Stimulated activated naive B cell treated with anti-CD40 and anti-IgM and Interleukin-4, amounts not matched to agents 10 μg/mL and 1 μg/mL and 100 μg/mL, for 72 hours (primary cell): ENCODE data around the gene ST8SIA6.
"Not testable (repeated sequence)": the region's sequence is repeated elsewhere in the genome, so short reads cannot be mapped to it uniquely, and the experiment has no call there.

Experiments used
- ATAC-seq, 2 donors: fragments of 150-1000 bp; cut with Tn5 transposase; replicated peaks; 2 replicates each; pipeline ENCODE4 v1.10.0; 2021; ENCODE audit warnings: moderate library complexity in 1 of 2
- DNase-seq: peaks from one replicate; pipeline ENCODE4 v3.0.0; 2021
- H3K27ac Mint-ChIP-seq: one replicate; pipeline ENCODE4 v1.8.0; 2022; ENCODE audit warnings: mild to moderate bottlenecking, mixed read lengths
- H3K27me3 Mint-ChIP-seq, 2 donors: one replicate each; pipeline ENCODE4 v1.8.0; 2022; ENCODE audit warnings: mixed read lengths in 2 of 2
- H3K36me3 Mint-ChIP-seq, 2 donors: one replicate each; pipeline ENCODE4 v1.8.0; 2022; ENCODE audit warnings: mixed read lengths in 2 of 2, mild to moderate bottlenecking in 1 of 2
- H3K4me1 Mint-ChIP-seq, 2 donors: one replicate each; pipeline ENCODE4 v1.8.0; 2022; ENCODE audit warnings: mixed read lengths in 2 of 2, mild to moderate bottlenecking in 1 of 2
- H3K4me3 Mint-ChIP-seq, 2 donors: one replicate each; pipeline ENCODE4 v1.8.0; 2022; ENCODE audit warnings: mild to moderate bottlenecking in 2 of 2, mixed read lengths in 2 of 2, moderate library complexity in 1 of 2
- H3K9me3 Mint-ChIP-seq, 2 donors: one replicate each; pipeline ENCODE4 v1.8.0; 2022; ENCODE audit warnings: mixed read lengths in 2 of 2, mild to moderate bottlenecking in 1 of 2

ST8SIA6 gene

DNA sequence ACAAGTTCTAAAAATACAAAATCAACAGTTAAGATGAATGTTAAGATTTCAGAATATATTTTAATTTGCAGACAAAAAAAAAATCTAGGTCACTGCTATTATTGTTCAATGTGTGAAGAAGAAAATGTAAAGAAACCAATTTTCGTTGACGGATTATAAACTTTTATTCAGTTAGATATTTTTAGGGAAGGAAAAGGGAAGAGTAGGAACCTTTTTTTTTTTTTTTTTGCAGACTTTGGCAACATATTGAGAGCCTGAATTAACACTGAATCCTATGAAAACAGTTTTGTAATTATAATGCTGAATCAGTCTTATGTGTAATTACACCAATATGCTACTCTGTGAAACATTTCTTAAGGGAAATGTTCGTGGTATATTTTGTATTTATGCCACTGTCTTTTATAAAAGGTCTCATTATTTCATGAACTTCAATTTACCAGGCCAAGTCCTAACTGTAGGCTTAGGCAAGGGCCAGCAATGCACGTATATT is 106.3 kb downstream of the ST8SIA6 start:
- Mint-ChIP-seq H3K4me3 (no peak overlapping the region), H3K9me3 (peaks cover 0 to 6% of the 10 kb centered on the region in 2 donors), H3K27me3 (peaks cover 9 to 17% of the 10 kb centered on the region in 2 donors), H3K4me1 (no peaks in the 10 kb centered on the region), H3K27ac (no peak overlapping the region), H3K36me3 (no peaks in the 10 kb centered on the region)
- DNase-seq (no peak), ATAC-seq (no peak)

GRCh38 chr10:17344206-17344605 is 110.2 kb downstream of the ST8SIA6 start:
- H3K36me3 Mint-ChIP-seq, result peaks cover 0 to 4% of the 10 kb centered on the region in 2 donors
- ATAC-seq (no peak), DNase-seq (no peak)
- no peak overlapping the region for H3K4me3 Mint-ChIP-seq
- H3K27ac Mint-ChIP-seq, result no peak overlapping the region
- H3K4me1 Mint-ChIP-seq, result no peaks in the 10 kb centered on the region
- peaks cover 11 to 15% of the 10 kb centered on the region in 2 donors for H3K9me3 Mint-ChIP-seq
- H3K27me3 Mint-ChIP-seq, result peaks cover 12 to 18% of the 10 kb centered on the region in 2 donors

- Mint-ChIP-seq H3K36me3 (peaks cover 0 to 4% of the 10 kb centered on the region in 2 donors), H3K4me3 (no peak overlapping the region), H3K9me3 (peaks cover 11 to 15% of the 10 kb centered on the region in 2 donors), H3K27me3 (peaks cover 12 to 18% of the 10 kb centered on the region in 2 donors), H3K4me1 (no peaks in the 10 kb centered on the region), H3K27ac (no peak overlapping the region)
- ATAC-seq (no peak), DNase-seq (no peak)
Observed at GRCh38 chr10:17343118-17343517, 111.3 kb downstream of the ST8SIA6 start.

GRCh38 chr10:17340144-17340829 is 114.1 kb downstream of the ST8SIA6 start:
- H3K27me3 Mint-ChIP-seq, result peaks cover 12 to 17% of the 10 kb centered on the region in 2 donors
- ATAC-seq (no peak), DNase-seq (no peak)
- H3K27ac Mint-ChIP-seq, result no peak overlapping the region
- peaks cover 9 to 15% of the 10 kb centered on the region in 2 donors for H3K9me3 Mint-ChIP-seq
- H3K4me1 Mint-ChIP-seq, result no peaks in the 10 kb centered on the region
- peaks cover 0 to 4% of the 10 kb centered on the region in 2 donors for H3K36me3 Mint-ChIP-seq
- H3K4me3 Mint-ChIP-seq, result no peak overlapping the region

DNA sequence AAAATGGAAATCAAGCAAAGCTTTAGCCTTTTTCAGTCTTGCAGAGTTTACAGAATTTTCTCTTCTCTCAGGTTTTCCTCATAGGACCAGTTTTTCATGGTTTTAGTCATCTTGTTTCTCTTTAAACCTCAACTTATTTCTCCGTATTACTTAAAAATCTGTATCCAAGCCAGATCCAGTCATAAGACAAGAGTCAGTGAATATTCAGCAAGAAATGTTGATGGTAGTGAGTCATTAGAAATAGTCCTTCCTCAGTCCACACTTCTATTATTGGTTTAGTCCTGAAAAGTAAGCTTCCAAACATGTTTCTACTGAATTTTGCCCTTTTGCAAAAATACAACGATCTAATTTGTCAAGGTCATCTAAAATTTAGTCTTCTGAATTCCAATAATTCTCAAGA is 119.3 kb downstream of the ST8SIA6 start:
- H3K27me3 Mint-ChIP-seq, result peaks cover 0 to 5% of the 10 kb centered on the region in 2 donors
- H3K27ac Mint-ChIP-seq, result no peak overlapping the region
- DNase-seq, result no peak
- peaks cover 0 to under 1% of the 10 kb centered on the region in 2 donors for H3K36me3 Mint-ChIP-seq
- H3K4me3 Mint-ChIP-seq, result no peak overlapping the region
- peaks cover 2% of the 10 kb centered on the region in 2 donors for H3K9me3 Mint-ChIP-seq
- H3K4me1 Mint-ChIP-seq, result peaks cover 0 to 2% of the 10 kb centered on the region in 2 donors
- ATAC-seq, result no peak

DNA sequence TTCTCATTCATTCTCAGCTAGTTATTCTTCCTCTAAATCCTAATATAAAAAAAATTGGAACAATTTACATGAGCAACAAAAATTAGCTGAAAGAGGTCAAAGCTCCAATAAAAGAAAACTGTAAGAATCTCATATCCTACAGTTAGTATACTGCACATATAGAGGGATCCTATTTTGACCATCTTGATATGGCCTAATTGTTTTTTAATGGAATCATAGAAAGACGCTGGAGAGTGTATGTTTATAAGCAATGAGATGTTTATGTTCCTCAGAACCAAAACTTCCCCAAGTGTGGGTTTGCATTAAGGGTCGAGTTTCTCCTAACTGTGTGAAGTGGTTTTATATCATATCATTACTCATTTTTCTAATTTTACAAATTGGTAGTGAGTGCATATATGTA is 123.9 kb downstream of the ST8SIA6 start:
- H3K27ac Mint-ChIP-seq, result no peak overlapping the region
- no peaks in the 10 kb centered on the region for H3K36me3 Mint-ChIP-seq
- H3K9me3 Mint-ChIP-seq, result no peaks in the 10 kb centered on the region
- peaks cover 0 to 2% of the 10 kb centered on the region in 2 donors for H3K4me1 Mint-ChIP-seq
- ATAC-seq, result no peak
- no peaks in the 10 kb centered on the region for H3K27me3 Mint-ChIP-seq
- H3K4me3 Mint-ChIP-seq, result no peak overlapping the region
- DNase-seq, result no peak

DNA sequence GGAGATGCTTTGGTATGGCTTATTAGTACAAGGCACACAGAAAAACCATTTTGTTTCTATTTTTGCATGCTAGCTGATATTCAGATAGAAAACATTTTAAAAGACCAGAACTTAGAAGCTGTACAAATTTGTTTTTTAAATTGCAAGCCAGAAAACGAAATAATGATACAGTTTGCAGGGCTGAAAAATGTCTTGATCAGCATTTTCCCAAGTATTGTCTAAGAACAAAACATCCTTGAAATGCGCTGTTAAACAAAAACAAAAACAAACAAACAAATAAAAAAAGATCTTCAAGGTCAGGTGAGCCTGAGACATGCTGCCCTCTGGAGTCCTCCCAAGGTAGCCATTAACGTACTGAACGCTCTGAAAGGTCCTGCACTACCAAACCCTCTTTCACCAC is 128.0 kb downstream of the ST8SIA6 start:
- DNase-seq (no peak), ATAC-seq (no peak)
- H3K9me3 Mint-ChIP-seq, result no peaks in the 10 kb centered on the region
- H3K4me1 Mint-ChIP-seq, result no peaks in the 10 kb centered on the region
- H3K4me3 Mint-ChIP-seq, result no peak overlapping the region
- H3K27me3 Mint-ChIP-seq, result no peaks in the 10 kb centered on the region
- H3K27ac Mint-ChIP-seq, result no peak overlapping the region
- no peaks in the 10 kb centered on the region for H3K36me3 Mint-ChIP-seq

GRCh38 chr10:17321957-17322356 is 132.4 kb downstream of the ST8SIA6 start:
- not testable (repeated sequence) for H3K36me3 Mint-ChIP-seq, H3K4me1 Mint-ChIP-seq, H3K27me3 Mint-ChIP-seq

GRCh38 chr10:17316488-17317170 is 137.8 kb downstream of the ST8SIA6 start:
- no peaks in the 10 kb centered on the region for H3K36me3 Mint-ChIP-seq

More at GRCh38 chr10:17321957-17322356, 132.4 kb downstream of the ST8SIA6 start:
- H3K27ac Mint-ChIP-seq, DNase-seq, ATAC-seq, H3K4me3 Mint-ChIP-seq, H3K9me3 Mint-ChIP-seq: not testable (repeated sequence)

GRCh38 chr10:17309435-17309834 is 145.0 kb downstream of the ST8SIA6 start:
- H3K4me1 Mint-ChIP-seq, result no peaks in the 10 kb centered on the region
- ATAC-seq, result no peak
- H3K27ac Mint-ChIP-seq, result no peak overlapping the region
- no peak overlapping the region for H3K4me3 Mint-ChIP-seq
- no peak for DNase-seq
- H3K27me3 Mint-ChIP-seq, result peaks cover 21 to 39% of the 10 kb centered on the region in 2 donors
- H3K36me3 Mint-ChIP-seq, result no peaks in the 10 kb centered on the region
- no peaks in the 10 kb centered on the region for H3K9me3 Mint-ChIP-seq

More at GRCh38 chr10:17316488-17317170, 137.8 kb downstream of the ST8SIA6 start:
- peak overlapping the region; percentile 2 for H3K27ac Mint-ChIP-seq
- H3K4me3 Mint-ChIP-seq, result no peak overlapping the region
- H3K4me1 Mint-ChIP-seq, result peaks cover 8 to 12% of the 10 kb centered on the region in 2 donors
- H3K27me3 Mint-ChIP-seq, result peaks cover 5 to 18% of the 10 kb centered on the region in 2 donors
- H3K9me3 Mint-ChIP-seq, result no peaks in the 10 kb centered on the region
- ATAC-seq (peak; percentile 93 to 98), DNase-seq (no peak)

DNA sequence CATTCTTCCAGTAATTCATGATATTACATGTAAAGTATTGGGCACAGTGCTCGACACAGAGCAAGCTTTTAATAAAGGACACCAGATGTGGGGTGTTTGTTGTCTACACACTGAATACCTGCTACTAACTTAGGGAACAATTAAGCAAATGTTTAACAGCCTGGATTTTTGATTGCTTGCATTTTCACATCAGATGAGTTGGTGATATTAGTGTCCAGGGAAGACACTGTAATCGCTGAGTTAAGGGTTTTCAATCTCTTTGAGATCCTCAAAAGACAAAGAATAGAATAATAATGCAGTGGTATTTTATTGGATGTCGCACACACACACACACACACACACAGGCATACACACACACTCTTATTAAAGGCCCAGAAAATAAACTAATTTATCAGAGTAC is 147.3 kb downstream of the ST8SIA6 start:
- no peak for ATAC-seq
- no peaks in the 10 kb centered on the region for H3K36me3 Mint-ChIP-seq
- H3K27ac Mint-ChIP-seq, result no peak overlapping the region
- H3K27me3 Mint-ChIP-seq, result peaks cover 18 to 31% of the 10 kb centered on the region in 2 donors
- H3K4me1 Mint-ChIP-seq, result no peaks in the 10 kb centered on the region
- DNase-seq, result no peak
- no peak overlapping the region for H3K4me3 Mint-ChIP-seq
- no peaks in the 10 kb centered on the region for H3K9me3 Mint-ChIP-seq

DNA sequence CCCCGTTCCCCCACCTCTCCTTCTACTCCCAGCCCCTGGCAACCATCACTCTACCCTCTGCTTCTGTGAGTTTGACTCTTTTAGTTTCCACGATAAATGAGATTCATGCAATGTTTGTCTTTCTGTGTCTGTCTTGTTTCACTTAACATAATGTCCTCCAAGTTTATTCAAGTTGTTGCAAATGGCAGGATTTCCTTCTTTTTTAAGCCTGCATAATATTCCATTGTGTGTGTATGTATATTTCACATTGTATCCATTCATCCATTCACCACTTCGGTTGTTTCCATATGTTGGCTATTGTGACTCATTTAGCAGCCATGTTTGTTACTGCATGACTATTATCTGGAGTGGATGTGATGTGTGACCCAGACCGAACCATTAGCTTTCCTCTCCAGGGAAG is 162.0 kb downstream of the ST8SIA6 start:
- H3K4me1 Mint-ChIP-seq, result no peaks in the 10 kb centered on the region

GRCh38 chr10:17290226-17290625 is 164.2 kb downstream of the ST8SIA6 start:
- Mint-ChIP-seq H3K27me3 (peaks cover 21 to 29% of the 10 kb centered on the region in 2 donors), H3K36me3 (no peaks in the 10 kb centered on the region), H3K4me3 (no peak overlapping the region), H3K4me1 (no peaks in the 10 kb centered on the region), H3K27ac (no peak overlapping the region), H3K9me3 (peaks cover 0 to 7% of the 10 kb centered on the region in 2 donors)
- DNase-seq (no peak), ATAC-seq (peak; percentile 71 to 73)

More for the DNA sequence above, 162.0 kb downstream of the ST8SIA6 start:
- Mint-ChIP-seq H3K9me3 (peaks cover 0 to 6% of the 10 kb centered on the region in 2 donors), H3K27ac (no peak overlapping the region), H3K36me3 (no peaks in the 10 kb centered on the region), H3K27me3 (peaks cover 17 to 22% of the 10 kb centered on the region in 2 donors), H3K4me3 (no peak overlapping the region)
- no peak for DNase-seq
- ATAC-seq, result no peak

DNA sequence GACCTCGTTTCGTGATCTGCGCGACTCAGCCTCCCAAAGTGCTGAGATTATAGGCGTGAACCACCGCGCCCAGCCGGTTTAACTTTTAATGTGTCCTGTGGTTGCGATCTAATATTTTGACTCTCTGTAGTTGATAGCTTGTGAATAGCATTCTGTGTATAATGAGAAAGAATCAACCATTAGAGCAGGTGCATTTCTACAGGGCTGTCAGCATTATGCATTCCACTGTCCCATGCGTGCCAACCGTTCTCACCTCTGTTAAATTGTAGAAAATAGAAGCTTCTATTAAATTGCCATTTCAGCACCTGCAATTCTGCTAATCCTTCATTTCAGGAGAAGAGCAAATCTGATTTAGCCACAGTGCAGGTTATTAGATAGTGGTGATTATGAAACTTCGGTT is 164.6 kb downstream of the ST8SIA6 start:
- DNase-seq (no peak), ATAC-seq (no peak)
- H3K27ac Mint-ChIP-seq, result no peak overlapping the region
- H3K36me3 Mint-ChIP-seq, result no peaks in the 10 kb centered on the region
- no peaks in the 10 kb centered on the region for H3K4me1 Mint-ChIP-seq
- peaks cover 0 to 7% of the 10 kb centered on the region in 2 donors for H3K9me3 Mint-ChIP-seq
- no peak overlapping the region for H3K4me3 Mint-ChIP-seq
- H3K27me3 Mint-ChIP-seq, result peaks cover 21 to 29% of the 10 kb centered on the region in 2 donors
